Uterus (tissue), 4 donors: ENCODE measurements around the gene LRP1B. TPM values are rescaled to one million over a fixed set of nuclear protein-coding genes. Genes with fewer than 3 reads are reported as not detected.

Source experiments
- DNase-seq, 2 donors: peaks; one replicate each; pipeline ENCODE4 v3.0.0-alpha.2; 2019 to 2020
- H3K27ac ChIP-seq, 2 donors: fragments of 200-600 bp; sonication (generic); 1 replicate in 1 of 2; 2 replicates in 1 of 2; pipeline ENCODE4 v1.5.1; 2016 to 2018
- H3K27me3 ChIP-seq, 2 donors: fragments of 200-600 bp; sonication (generic); one replicate each; pipeline ENCODE4 v1.5.1; 2018 to 2019; ENCODE audit warnings: control low read depth in 1 of 2
- H3K36me3 ChIP-seq, 2 donors: fragments of 200-600 bp; sonication (generic); one replicate each; pipeline ENCODE4 v1.5.1; 2019; ENCODE audit warnings: control low read depth in 1 of 2
- H3K4me1 ChIP-seq, 2 donors: fragments of 200-600 bp; sonication (generic); one replicate each; pipeline ENCODE4 v1.5.1; 2018 to 2019; ENCODE audit warnings: control low read depth in 1 of 2
- H3K4me3 ChIP-seq, 2 donors: fragments of 200-600 bp; sonication (generic); 1 replicate in 1 of 2; 2 replicates in 1 of 2; pipeline ENCODE4 v1.5.1; 2018 to 2019; ENCODE audit warnings: mild to moderate bottlenecking in 1 of 2
- H3K9me3 ChIP-seq, 2 donors: fragments of 200-600 bp; sonication (generic); one replicate each; pipeline ENCODE4 v1.5.1; 2019; ENCODE audit warnings: control low read depth in 1 of 2
- CTCF ChIP-seq, 4 experiments: fragments of 200-600 bp in 2 of 4; fragments of 450-650 bp in 2 of 4; sonication (generic) in 2 of 4; IDR thresholded peaks; one replicate each; pipeline ENCODE4 v1.5.1; 2016 to 2019; ENCODE audit warnings: antibody characterized with exemption in 4 of 4, mild to moderate bottlenecking in 2 of 4, moderate library complexity in 1 of 4
- POLR2A ChIP-seq, 2 donors: fragments of 450-650 bp; IDR thresholded peaks; one replicate each; pipeline ENCODE4 v1.6.1; 2016; ENCODE audit warnings: antibody characterized with exemption in 2 of 2, mild to moderate bottlenecking in 1 of 2, moderate library complexity in 1 of 2
- intact Hi-C: fragments of 100-400 bp; cut with DNase I; formaldehyde crosslinking; loops from one replicate; pipeline ENCODE4 v1.15.1; 2023; ENCODE audit warnings: low total_unique reads
- total RNA-seq, 4 donors: library from RNA; depleted of rRNA in 3 of 4; stranded (reverse); fragments of >200 nt in 3 of 4; gene quantifications; one replicate each; pipeline versions ENCODE4 v1.1.0 to v1.2.4, GENCODE V29; 2014 to 2023
- donor health status: DM: yes; HTN: yes; CAD: no.

The LRP1B gene
- total RNA-seq, 4 donors from 2014 or later = 0.29 to 7.3 (median 0.79) TPM; not detected in 1

DNA sequence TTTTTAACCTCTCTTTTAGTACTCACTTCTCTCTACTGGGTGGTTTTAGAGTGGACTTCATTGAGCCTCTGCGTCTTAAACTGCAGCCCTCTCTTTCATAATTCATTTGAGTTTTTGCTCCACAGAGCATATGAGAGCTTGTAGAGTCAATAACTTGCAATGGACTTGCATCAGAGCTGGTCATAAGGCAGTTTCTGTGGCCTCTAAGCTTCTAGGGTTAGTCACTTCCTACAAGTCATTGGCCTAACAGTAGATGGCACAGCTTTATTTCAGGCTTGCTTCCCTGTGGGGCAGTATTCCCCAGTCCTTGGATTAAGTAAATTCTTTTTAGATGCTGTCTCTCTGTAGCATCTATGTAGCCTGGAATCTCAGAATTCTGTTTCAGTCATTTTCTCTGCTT lies 1435.7 kb downstream of the LRP1B start:
- no peaks in the 10 kb centered on the region for H3K4me1 ChIP-seq
- no peaks in the 10 kb centered on the region for H3K36me3 ChIP-seq
- TF ChIP-seq CTCF (IDR thresholded peaks at IDR 0.05) = no peak
- TF ChIP-seq POLR2A (IDR thresholded peaks at IDR 0.05) = no peak
- intact Hi-C loops = no loop called here
- no peaks in the 10 kb centered on the region for H3K27me3 ChIP-seq
- DNase-seq = no peak
- H3K4me3 ChIP-seq = no peak overlapping the region
- no peak overlapping the region for H3K27ac ChIP-seq
- H3K9me3 ChIP-seq = no peaks in the 10 kb centered on the region

- DNase-seq = no peak
- intact Hi-C loops = no loop called here
- no peaks in the 10 kb centered on the region for H3K36me3 ChIP-seq
- no peaks in the 10 kb centered on the region for H3K27me3 ChIP-seq
- H3K4me3 ChIP-seq = no peak overlapping the region
- no peaks in the 10 kb centered on the region for H3K9me3 ChIP-seq
- no peak overlapping the region for H3K27ac ChIP-seq
- H3K4me1 ChIP-seq = no peaks in the 10 kb centered on the region
- no peak for TF ChIP-seq CTCF (IDR thresholded peaks at IDR 0.05)
- TF ChIP-seq POLR2A (IDR thresholded peaks at IDR 0.05) = no peak
These were observed 1443.0 kb downstream of the LRP1B start for GRCh38 chr2:140687825-140688224.

- DNase-seq = no peak
- Histone ChIP-seq H3K36me3 (no peaks in the 10 kb centered on the region), H3K27me3 (no peaks in the 10 kb centered on the region), H3K27ac (no peak overlapping the region), H3K4me3 (no peak overlapping the region), H3K4me1 (no peaks in the 10 kb centered on the region), H3K9me3 (no peaks in the 10 kb centered on the region)
- intact Hi-C loops = no loop called here
- no peak for TF ChIP-seq CTCF (IDR thresholded peaks at IDR 0.05)
- no peak for TF ChIP-seq POLR2A (IDR thresholded peaks at IDR 0.05)
These were observed 1447.2 kb downstream of the LRP1B start for GRCh38 chr2:140683658-140684057.

DNA sequence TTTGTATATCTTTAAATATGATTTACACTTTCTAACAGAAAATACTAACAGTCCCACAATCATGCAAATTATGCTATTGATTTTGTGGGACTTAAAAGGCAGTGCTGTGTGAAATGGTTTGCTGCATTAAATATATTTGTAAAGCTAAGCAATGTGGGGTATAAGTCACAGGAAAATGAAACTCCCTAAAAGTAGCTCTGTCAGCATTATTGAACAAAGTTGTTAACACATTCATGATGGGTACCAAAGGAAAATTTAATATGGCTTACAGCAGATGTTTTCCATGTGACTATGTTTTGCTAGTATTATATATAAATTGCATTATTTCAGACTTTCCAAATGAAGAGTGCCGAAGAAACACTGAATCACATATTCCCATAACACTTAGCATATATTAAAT lies 1450.0 kb downstream of the LRP1B start:
- H3K9me3 ChIP-seq = no peaks in the 10 kb centered on the region
- TF ChIP-seq CTCF (IDR thresholded peaks at IDR 0.05) (no peak), POLR2A (IDR thresholded peaks at IDR 0.05) (no peak)
- no peaks in the 10 kb centered on the region for H3K4me1 ChIP-seq
- intact Hi-C loops = no loop called here
- no peak for DNase-seq
- no peaks in the 10 kb centered on the region for H3K27me3 ChIP-seq
- no peak overlapping the region for H3K27ac ChIP-seq
- no peak overlapping the region for H3K4me3 ChIP-seq
- H3K36me3 ChIP-seq = no peaks in the 10 kb centered on the region

GRCh38 chr2:140679752-140680151 lies 1451.1 kb downstream of the LRP1B start:
- Histone ChIP-seq H3K27me3 (no peaks in the 10 kb centered on the region), H3K9me3 (no peaks in the 10 kb centered on the region), H3K4me1 (no peaks in the 10 kb centered on the region), H3K36me3 (no peaks in the 10 kb centered on the region), H3K27ac (no peak overlapping the region), H3K4me3 (no peak overlapping the region)
- TF ChIP-seq CTCF (IDR thresholded peaks at IDR 0.05) (no peak), POLR2A (IDR thresholded peaks at IDR 0.05) (no peak)
- no peak for DNase-seq
- intact Hi-C loops = no loop called here
